ENCODE results near the gene OGFOD1. TPM values are rescaled to one million over a fixed set of nuclear protein-coding genes. Genes with fewer than 3 reads are reported as not detected.
"Not testable (repeated sequence)": the region's sequence is repeated elsewhere in the genome, so short reads cannot be mapped to it uniquely, and the experiment has no call there.

The OGFOD1 gene
- total RNA-seq, 1 donor from 2014 or later, result 75.8 TPM

- H3K36me3 ChIP-seq (ENCODE audit: control insufficient read depth, insufficient read depth, low read length), result peaks cover 1% of the 10 kb centered on the region
- H3K4me3 ChIP-seq (ENCODE audit: low read depth, low read length), result no peak overlapping the region
- DNase-seq (ENCODE audit: low read depth), result no peak
- H3K27me3 ChIP-seq (ENCODE audit: control insufficient read depth, insufficient read depth, low read length), result no peaks in the 10 kb centered on the region
- no peak for TF ChIP-seq CTCF (IDR thresholded peaks at IDR 0.05; ENCODE audit: insufficient read depth, low read length, poor library complexity, severe bottlenecking)
Measured at GRCh38 chr16:56483394-56483793, 32.0 kb downstream of the OGFOD1 start.

GRCh38 chr16:56488035-56488434, 36.7 kb downstream of the OGFOD1 start:
- DNase-seq (ENCODE audit: low read depth), result no peak
- H3K36me3 ChIP-seq (ENCODE audit: control insufficient read depth, insufficient read depth, low read length), result no peaks in the 10 kb centered on the region
- H3K4me3 ChIP-seq (ENCODE audit: low read depth, low read length), result no peak overlapping the region
- H3K27me3 ChIP-seq (ENCODE audit: control insufficient read depth, insufficient read depth, low read length), result no peaks in the 10 kb centered on the region
- TF ChIP-seq CTCF (IDR thresholded peaks at IDR 0.05; ENCODE audit: insufficient read depth, low read length, poor library complexity, severe bottlenecking), result no peak

- not testable (repeated sequence) for H3K4me3 ChIP-seq (ENCODE audit: low read depth, low read length); H3K36me3 ChIP-seq (ENCODE audit: control insufficient read depth, insufficient read depth, low read length); H3K27me3 ChIP-seq (ENCODE audit: control insufficient read depth, insufficient read depth, low read length); DNase-seq (ENCODE audit: low read depth)
Measured at GRCh38 chr16:56488868-56489267, 37.5 kb downstream of the OGFOD1 start.

- TF ChIP-seq CTCF (IDR thresholded peaks at IDR 0.05; ENCODE audit: insufficient read depth, low read length, poor library complexity, severe bottlenecking), result no peak
Measured at GRCh38 chr16:56491657-56492261, 40.4 kb downstream of the OGFOD1 start.

GRCh38 chr16:56493126-56493525, 41.8 kb downstream of the OGFOD1 start:
- H3K36me3 ChIP-seq (ENCODE audit: control insufficient read depth, insufficient read depth, low read length), result no peaks in the 10 kb centered on the region

More at GRCh38 chr16:56491657-56492261, 40.4 kb downstream of the OGFOD1 start:
- no peak overlapping the region for H3K4me3 ChIP-seq (ENCODE audit: low read depth, low read length)
- H3K36me3 ChIP-seq (ENCODE audit: control insufficient read depth, insufficient read depth, low read length), result no peaks in the 10 kb centered on the region
- H3K27me3 ChIP-seq (ENCODE audit: control insufficient read depth, insufficient read depth, low read length), result no peaks in the 10 kb centered on the region
- no peak for DNase-seq (ENCODE audit: low read depth)

GRCh38 chr16:56493815-56494214, 42.5 kb downstream of the OGFOD1 start:
- no peaks in the 10 kb centered on the region for H3K27me3 ChIP-seq (ENCODE audit: control insufficient read depth, insufficient read depth, low read length)
- no peaks in the 10 kb centered on the region for H3K36me3 ChIP-seq (ENCODE audit: control insufficient read depth, insufficient read depth, low read length)

More at GRCh38 chr16:56493126-56493525, 41.8 kb downstream of the OGFOD1 start:
- no peak overlapping the region for H3K4me3 ChIP-seq (ENCODE audit: low read depth, low read length)
- no peak for DNase-seq (ENCODE audit: low read depth)
- no peak for TF ChIP-seq CTCF (IDR thresholded peaks at IDR 0.05; ENCODE audit: insufficient read depth, low read length, poor library complexity, severe bottlenecking)
- no peaks in the 10 kb centered on the region for H3K27me3 ChIP-seq (ENCODE audit: control insufficient read depth, insufficient read depth, low read length)

More at GRCh38 chr16:56493815-56494214, 42.5 kb downstream of the OGFOD1 start:
- no peak for TF ChIP-seq CTCF (IDR thresholded peaks at IDR 0.05; ENCODE audit: insufficient read depth, low read length, poor library complexity, severe bottlenecking)
- no peak overlapping the region for H3K4me3 ChIP-seq (ENCODE audit: low read depth, low read length)
- DNase-seq (ENCODE audit: low read depth), result no peak
